HG03060 (cell line): ENCODE measurements around the gene LDB1.

Source experiments
- ATAC-seq: cut with Tn5 transposase; IDR thresholded peaks from one replicate; pipeline ENCODE4 v1.9.1; 2021; ENCODE audit warnings: low read depth, moderate number of reproducible peaks; ENCODE audit not compliant: unreplicated experiment

Gene LDB1

DNA sequence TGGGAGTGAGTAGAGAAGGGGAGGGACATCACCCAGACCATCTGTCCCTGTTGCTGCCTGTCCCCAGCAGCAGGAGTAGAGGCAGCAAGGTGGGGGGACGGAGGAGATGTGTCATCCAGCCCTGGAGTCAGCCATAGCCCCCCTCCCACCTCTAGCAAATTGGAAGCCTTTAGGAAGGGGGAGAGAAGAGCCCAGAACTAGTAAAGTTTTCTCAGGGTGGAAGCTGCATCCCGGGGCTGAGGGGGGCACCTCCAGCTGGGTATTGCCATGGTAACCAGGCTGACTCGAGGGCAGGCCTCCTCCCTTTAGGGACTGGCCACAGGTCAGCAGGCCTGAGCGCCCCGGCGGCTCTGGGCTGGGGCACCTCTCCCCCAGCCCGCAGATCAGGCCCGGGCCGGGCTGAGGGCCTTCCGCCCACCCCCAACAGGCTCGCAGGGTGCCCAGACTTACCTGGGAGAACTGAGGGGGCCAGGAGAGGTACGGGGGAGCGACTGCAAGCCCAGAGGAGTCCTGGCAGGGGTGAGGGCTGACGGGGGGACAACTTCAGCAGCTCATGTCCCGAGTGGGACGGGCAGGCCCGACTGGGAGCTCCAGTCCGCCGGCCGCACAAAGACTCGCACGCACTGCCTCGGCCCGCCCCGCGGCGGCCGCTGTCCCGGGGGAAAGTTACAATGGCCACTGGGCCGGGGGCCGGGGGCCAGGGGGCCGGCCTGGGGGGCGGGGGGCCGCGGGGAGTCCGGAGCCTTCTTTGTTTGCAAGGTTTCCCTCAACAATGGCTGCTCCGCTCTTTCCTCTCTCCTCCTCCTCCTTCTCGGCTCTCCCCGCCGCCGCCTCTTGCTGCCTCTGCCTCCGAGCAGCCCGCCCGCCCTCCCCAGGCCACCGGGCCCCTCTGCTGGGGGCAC is 6.0 kb downstream of the LDB1 start:
- no peak for ATAC-seq

DNA sequence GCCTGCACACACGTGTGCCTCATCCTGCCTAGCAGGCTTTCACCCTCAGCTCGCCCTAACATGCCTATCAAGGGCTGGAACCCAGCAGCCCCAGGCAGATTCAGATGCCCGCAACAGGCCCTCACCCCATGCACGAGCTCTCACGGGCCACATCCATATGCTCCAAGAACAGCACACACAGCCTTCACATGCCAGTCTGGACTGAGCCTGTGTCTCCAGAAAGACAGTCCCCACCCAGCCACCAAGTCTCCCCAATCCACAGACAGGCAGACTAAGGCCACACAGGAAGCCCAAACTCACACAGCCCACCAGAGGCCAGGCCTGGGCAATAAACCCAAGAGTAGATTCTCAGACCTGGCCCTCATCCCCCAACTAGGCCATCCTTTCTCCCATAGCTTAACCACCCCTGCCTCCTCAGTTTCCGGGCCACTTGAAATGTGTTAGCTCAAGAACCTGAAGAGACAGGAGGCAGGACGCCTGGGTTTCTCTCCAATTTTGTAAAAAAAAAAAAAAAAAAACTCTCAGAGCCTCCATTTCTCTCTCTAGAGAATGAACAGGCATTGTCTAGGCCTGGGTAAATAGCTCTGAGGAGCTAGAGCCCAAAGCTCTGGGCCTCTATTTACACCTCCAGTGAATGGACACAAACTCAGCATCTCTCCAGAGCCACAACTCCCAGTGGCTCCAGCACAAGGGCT is 6.8 kb downstream of the LDB1 start:
- ATAC-seq = no peak

DNA sequence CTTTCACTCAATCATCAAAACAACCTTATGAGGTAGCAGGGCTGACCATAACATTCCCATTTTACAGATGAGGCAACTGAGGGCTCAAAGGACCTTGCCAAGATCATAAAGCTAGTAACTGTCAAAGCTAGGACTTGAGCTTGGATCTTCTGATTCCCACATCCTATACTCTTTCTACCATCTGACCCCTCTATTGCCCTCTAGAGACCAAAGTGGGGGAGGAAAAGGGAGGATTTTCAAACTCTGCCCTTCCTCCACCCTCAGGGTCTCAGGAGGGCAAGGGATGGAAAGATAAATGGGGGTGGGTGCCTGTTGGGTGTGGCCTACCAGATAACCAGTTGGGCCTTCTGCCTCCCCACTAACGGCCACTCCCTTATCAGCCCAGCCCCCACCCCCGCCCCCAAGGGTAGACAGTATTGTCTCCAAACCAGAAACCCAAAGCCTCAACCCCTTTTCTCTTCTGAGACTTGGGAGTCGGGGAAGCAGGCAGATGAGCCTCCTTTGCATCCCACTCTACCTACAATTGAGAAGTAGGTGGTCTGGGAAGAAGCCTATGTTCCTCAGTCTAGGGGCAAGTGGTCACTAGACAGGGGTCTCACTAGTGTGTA is 7.9 kb downstream of the LDB1 start:
- ATAC-seq = no peak

DNA sequence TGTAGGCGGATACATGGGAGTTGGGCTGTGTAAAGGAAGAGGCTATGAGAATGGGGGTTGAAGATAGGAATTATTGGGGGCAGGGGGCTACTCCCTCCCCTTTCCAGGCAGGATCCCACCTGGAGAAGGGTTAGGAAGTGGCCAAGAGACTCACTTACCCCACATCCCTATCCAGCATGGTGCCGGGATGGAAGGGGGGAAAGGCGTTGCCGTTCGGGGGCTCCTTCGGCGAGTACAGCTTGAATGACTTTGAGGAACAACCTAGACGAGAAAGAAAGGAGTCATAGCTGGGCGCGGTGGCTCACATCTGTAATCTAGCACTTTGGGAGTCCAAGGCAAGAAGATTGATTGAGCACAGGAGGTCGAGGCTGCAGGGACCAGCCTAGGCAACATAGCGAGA is 8.9 kb downstream of the LDB1 start:
- no peak for ATAC-seq

DNA sequence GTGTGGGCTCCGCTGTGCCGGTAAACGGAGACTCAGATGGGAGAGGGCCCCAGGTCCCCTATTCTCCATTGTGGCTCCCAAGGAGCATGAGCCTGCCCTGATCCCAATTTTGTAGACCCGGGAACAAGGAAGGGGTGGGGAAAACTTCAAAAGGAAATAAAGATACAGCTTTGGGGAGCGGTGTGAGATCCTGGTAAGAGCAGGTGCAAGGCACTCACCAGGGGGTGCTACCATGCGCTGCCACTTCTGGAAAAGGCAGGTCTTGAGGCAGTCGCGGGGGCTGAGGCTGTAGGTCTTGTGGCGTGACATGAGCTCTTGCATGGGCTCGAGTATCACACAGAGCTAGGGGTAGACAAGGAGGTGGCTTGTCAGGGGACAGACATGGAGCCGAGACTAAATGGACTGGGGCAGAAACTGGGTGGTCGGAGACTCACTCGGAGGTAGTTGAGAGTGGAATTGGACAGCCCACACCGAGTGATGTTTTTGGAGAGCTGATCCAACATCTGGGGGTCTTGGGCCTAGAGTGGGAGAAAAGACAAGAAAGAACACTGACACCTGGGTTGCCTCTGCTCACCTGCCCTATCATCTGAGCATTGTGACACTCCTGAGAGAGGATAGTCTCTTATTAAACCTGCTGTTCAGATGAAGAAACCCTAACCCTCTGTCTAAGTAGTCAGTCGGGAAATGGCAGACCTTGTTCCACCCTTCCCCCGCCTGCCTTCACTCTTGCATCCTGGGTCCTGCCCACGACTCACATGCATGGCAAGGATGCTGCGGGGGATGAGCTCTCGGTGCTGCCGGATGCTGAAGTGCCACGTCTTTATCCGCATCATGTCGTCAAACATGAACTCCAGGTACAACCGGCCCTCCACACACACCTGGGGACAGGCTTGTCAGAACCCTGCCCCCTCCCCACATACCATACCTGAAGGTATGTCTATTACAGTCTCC is 10.7 kb downstream of the LDB1 start:
- no peak for ATAC-seq

DNA sequence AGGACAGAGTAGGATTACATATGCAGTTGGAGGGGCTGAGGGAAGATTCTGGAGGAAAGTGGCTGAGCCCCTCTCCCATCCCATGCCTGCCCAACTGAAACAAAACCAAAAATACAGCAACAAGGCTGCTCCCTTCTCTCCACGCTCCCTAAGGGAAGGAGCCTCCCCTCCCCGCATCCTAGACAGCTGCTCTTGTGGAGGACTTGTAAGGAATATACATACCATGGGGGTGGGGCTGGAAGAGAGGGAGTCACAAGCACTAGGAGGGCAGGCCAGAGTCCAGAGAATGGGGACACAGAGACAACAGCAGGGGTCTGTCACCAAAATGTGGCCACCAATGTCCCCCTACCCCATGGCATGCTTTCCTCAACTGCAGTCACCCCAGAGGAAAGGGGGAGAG is 13.2 kb downstream of the LDB1 start:
- no peak for ATAC-seq

DNA sequence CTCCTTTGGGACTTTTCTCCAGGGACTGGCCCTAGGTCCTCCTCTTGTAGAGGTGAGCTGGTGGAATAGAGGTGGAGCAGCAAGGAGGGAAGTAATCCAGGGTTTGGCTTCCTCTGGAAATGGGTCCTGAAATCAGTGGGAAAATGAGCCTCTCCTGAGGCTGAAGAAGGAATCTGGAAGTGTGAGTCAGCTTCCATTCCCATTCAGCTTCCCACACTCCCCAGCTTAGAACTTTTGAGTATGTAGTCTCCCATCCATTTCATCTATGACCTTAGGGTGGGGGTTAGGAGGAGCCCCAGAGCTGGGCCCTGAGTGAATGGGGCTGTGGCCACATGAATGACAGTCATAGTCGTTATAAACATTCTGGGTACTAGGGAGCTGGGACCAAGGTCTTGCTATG is 17.7 kb downstream of the LDB1 start:
- no peak for ATAC-seq

DNA sequence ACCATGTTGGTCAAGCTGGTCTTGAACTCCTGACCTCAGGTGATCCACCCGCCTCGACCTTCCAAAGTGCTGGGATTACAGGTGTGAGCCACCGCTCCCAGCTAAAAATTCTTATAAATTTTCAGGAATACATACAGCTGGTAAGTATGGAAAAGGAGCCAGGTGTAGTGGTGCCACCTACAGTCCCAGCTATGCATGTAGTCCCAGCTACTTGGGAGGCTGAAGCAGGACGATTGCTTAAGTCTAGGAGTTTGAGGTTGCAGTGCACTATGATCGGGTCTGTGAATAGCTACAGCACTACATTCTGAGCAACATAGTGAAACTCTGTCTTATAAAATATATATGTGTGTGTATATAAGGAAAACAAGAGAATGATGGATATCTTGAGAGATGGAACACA is 19.0 kb downstream of the LDB1 start:
- ATAC-seq = no peak

DNA sequence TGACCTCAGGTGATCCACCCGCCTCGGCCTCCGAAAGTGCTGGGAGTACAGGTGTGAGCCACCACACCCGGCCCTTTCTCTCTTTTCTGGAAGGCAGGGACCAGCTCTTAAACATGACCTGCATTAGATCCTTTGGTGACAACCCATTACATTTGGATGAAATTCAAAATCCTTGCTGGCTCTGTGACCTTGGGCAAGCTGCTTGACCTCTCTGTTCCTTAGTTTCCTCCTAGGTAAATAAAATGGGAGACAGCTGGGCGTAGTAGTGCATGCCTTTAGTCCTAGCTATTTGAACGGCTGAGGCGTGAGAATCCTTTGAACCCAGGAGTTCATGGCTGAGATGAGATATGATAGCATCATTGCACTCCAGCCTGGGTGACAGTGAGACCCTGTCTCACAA is 23.7 kb downstream of the LDB1 start:
- no peak for ATAC-seq

DNA sequence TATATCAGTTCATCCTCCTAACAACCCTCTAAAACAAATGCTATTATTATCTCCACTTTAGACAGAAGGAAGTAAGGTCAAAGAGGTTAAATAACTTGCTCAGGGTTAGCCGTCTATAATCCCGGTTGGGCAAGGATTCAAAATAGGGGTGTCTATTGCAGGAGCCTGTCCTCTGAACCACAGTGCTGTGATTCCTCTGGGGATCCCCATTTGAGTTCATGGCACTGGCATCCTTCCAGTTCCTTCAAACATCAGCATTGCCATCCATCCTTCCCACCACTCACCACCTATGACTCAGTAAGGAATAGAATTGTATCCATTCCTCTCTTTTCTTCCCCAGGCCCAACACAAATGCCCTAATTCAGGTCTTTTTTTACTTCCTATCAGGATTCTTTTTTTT is 29.4 kb downstream of the LDB1 start:
- no peak for ATAC-seq

DNA sequence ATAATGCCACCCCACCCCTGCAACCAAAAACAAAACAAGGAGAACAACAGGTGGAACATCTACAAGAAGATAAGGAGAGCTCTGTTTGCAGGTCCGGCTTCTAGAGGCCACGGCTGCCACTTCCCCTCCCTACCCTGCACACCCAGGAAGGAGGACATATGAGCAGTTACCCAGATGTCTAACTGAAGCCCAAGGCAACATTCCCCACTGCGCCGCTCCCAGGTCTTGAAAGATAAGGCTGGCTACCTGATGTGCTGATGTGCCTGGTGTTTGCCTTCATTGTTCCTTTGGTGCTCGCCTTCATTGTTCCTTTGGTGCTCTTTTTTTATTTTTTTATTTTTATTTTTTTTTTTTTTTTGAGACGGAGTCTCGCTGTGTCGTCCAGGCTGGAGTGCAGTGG is 34.0 kb downstream of the LDB1 start:
- no peak for ATAC-seq

DNA sequence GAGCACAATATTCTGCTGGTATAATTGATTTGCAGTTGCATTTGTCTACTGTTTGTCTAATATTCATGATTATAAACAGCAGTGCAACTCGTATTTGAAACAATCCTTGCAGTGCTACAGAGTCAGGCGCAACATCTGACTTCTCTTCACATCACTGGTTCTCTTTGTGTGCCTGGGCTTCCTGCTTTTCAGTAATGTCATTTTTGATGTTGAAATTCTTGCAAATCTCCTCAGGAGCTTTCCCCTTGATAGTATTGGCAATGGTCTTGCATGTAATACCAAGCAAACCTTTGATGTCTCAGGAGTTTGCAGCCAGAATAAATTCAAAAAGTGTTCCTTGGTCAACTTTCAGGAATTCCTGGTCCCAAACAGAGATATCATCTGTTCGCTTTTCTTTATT is 34.8 kb downstream of the LDB1 start:
- no peak for ATAC-seq

DNA sequence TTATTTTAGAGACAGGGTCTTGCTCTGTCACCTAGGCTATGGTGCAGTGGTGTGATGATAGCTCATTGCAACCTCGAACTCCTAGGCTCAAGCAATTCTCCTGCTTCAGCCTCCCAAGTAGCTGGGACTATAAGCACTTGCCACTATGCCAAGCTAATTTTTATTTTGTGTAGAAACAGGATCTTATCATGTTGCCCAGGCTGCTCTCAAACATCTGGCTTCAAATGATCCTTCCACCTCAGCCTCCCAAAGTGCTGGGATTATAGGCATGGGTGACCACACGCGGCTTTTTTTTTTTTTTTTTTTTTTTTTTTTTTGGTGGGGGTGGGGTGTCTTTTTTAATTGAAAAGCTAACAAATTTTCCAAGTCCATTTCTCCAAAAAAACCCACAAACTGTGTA is 36.6 kb downstream of the LDB1 start:
- no peak for ATAC-seq

DNA sequence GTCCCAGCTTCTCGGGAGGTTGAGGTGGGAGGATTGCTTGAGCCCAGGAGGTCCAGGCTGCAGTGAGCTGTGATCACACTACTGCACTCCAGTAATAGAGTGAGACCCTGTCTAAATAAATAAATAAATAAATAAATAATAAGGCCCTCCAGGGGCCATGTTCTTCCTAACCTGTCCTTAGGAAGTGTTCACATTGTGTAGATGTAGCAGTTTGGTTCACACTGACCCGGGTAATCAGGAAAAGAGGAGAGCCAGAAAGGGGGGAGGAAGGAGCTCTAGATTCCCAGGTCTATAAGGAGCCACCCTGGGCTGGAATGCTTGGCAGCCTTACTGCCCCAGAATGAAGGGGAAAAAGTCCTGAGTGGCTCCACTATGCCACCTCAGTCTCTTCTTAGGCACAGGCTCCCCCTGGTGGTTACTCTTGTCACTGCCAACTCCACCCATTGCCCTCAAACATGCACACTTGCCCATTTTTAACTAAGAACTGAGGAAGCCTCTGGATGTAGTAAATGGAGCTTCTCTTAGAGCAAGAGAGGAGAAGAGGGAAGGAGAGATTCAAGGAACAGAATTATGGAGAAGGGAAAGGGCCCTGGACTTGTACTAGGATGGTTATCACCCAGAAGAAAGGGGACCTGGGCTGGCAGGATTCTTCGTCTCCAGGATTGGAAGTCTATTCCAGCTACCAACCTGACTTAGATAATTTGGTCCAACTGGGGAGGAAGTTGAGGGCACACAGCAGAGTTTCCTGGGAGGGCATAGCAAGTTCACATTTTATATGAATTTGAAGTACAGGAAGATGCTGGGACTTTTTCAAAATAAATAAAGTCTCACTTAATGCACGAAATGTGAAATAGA is 47.3 kb downstream of the LDB1 start:
- no peak for ATAC-seq

DNA sequence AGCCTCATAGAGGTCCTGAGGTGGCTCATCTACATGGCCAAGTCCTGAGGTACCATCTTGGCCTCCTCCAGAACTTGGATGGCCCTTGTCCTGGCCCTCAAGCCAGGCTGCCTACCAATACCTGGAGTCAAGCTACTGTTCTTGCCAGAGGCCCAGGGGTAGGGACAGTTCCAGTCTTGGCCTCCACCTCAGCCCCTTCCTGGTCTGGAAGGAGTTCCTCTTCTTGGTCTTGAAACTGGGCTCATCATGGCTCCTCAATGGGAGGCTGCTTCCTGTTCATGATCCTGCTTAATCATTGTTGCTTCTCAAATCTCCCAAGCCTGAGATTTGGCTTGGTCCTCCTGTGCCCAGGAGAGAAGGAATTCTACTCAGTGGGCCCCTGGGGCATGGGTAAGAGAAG is 51.1 kb downstream of the LDB1 start:
- no peak for ATAC-seq

DNA sequence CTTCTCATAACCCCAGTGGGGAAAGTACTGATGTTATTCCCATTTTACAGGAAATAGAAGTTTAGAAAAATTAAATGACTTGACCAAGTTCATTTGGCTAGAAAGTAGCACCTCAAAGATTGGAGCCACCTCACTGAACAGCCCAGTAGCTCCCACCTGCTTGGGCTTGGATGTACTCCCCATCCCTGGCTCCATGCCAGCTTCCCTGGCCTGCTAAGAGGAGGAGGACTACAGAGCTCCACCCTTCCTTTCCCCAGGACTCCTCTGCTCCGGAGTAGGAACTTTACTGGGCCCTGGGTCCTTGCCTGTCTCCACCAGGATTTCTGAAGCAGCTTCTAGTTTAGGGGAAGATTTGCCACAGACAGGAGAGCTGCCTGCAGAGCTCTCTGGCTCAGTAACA is 52.0 kb downstream of the LDB1 start:
- no peak for ATAC-seq

DNA sequence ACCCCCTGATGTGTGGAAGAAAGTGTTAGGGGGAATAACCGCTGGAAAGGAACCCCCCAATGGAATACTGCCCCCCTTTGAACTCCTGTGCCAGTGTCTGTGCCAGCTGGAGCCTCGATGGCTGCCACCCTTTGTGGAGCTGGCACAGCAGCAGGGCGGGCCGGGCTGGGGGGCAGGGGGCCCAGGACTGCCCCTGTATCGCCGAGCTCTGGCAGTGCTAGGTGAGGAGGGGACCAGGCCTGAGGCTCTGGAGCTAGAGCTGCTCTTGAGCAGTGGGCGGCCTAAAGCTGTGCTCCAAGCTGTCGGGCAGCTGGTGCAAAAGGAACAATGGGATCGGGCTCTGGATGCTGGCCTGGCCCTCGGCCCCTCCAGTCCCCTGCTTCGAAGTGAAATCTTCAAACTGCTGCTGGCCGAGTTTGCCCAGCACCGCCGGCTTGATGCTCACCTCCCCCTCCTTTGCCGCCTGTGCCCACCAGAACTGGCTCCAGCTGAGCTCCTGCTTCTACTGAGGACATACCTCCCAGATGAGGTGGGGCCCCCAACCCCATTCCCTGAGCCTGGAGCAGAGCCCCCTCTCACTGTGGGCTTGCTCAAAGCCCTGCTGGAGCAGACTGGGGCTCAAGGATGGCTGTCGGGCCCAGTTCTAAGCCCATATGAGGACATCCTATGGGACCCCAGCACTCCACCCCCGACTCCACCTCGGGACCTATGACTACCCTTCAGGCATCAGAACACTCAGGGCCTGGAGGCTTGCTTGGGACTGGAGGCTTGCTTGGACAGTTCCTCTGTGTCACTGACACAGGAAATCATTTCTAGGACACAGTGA is 52.9 kb downstream of the LDB1 start:
- ATAC-seq = no peak

DNA sequence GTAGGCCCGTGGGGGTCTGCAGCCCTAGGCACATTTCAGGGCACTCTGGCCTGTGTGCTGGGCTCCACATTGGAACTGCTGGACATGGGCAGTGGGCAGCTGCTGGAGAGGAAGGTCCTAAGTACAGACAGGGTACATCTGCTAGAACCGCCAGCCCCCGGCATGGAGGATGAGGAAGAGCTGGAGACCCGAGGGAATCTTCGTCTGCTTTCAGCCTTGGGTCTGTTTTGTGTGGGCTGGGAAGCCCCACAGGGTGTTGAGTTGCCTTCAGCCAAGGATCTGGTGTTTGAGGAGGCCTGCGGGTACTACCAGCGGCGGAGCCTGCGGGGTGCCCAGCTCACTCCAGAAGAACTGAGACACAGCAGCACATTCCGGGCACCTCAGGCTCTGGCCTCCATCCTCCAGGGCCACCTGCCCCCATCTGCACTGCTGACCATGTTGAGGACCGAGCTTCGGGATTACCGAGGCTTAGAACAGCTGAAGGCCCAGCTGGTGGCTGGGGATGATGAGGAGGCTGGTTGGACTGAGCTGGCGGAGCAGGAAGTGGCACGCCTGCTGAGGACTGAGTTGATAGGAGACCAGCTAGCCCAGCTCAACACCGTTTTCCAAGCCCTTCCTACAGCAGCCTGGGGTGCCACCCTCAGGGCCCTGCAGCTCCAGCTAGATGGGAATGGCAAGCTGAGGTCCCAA is 53.6 kb downstream of the LDB1 start:
- no peak for ATAC-seq
